Measurements from ENCODE around the gene HOXA7.

The HOXA7 gene

DNA sequence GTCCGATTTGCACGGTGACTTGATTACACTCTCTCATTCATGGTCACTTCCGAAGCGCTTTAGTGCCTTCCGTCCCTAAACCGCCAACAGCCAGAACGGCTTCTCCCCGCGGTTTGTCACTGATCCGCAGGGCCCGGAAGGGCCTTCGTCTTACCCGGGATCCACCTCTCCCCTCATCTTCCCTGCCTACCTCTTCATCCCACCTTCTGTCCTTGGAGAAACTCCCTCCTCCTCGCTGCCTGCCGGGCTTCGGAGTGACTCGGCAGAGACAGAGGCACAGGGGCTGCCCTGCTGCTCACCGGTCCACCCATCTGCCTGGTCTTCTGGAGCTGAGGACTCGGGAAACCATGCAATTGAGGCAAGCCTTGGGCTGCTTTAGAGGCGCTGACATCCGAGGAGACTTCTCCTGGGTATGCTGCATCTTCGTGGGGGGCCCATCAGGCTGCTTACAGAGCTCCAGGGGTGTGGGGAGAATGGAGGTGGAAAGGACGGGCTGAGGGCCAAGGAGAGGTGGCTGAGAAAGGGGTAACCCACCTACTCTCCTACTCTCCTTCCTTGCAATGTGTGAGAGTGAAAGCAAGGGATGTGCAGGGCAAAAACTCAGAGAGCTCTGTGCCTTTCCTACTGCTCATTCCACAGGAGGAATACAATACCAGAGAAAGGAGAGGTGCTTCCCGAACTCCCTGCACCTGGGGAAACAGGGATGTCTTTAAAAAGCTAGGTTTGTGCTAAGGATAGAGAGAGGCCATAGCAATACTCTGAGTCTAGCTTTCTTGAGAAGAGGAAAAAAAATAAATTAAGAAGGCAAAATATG lies 29.6 kb upstream of the HOXA7 start (continued):
- TF ChIP-seq, protein P1, sequence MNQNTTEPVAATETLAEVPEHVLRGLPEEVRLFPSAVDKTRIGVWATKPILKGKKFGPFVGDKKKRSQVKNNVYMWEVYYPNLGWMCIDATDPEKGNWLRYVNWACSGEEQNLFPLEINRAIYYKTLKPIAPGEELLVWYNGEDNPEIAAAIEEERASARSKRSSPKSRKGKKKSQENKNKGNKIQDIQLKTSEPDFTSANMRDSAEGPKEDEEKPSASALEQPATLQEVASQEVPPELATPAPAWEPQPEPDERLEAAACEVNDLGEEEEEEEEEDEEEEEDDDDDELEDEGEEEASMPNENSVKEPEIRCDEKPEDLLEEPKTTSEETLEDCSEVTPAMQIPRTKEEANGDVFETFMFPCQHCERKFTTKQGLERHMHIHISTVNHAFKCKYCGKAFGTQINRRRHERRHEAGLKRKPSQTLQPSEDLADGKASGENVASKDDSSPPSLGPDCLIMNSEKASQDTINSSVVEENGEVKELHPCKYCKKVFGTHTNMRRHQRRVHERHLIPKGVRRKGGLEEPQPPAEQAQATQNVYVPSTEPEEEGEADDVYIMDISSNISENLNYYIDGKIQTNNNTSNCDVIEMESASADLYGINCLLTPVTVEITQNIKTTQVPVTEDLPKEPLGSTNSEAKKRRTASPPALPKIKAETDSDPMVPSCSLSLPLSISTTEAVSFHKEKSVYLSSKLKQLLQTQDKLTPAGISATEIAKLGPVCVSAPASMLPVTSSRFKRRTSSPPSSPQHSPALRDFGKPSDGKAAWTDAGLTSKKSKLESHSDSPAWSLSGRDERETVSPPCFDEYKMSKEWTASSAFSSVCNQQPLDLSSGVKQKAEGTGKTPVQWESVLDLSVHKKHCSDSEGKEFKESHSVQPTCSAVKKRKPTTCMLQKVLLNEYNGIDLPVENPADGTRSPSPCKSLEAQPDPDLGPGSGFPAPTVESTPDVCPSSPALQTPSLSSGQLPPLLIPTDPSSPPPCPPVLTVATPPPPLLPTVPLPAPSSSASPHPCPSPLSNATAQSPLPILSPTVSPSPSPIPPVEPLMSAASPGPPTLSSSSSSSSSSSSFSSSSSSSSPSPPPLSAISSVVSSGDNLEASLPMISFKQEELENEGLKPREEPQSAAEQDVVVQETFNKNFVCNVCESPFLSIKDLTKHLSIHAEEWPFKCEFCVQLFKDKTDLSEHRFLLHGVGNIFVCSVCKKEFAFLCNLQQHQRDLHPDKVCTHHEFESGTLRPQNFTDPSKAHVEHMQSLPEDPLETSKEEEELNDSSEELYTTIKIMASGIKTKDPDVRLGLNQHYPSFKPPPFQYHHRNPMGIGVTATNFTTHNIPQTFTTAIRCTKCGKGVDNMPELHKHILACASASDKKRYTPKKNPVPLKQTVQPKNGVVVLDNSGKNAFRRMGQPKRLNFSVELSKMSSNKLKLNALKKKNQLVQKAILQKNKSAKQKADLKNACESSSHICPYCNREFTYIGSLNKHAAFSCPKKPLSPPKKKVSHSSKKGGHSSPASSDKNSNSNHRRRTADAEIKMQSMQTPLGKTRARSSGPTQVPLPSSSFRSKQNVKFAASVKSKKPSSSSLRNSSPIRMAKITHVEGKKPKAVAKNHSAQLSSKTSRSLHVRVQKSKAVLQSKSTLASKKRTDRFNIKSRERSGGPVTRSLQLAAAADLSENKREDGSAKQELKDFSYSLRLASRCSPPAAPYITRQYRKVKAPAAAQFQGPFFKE (tag by site-specific recombination; IDR thresholded peaks at IDR 0.05; ENCODE audit: borderline replicate concordance) = no peak
- TF ChIP-seq MEIS1 (CRISPR knock-in tag; IDR thresholded peaks at IDR 0.05; ENCODE audit: borderline replicate concordance) (no peak), ZNF248 (tag by site-specific recombination; IDR thresholded peaks at IDR 0.05) (no peak), ZNF2 (tag by site-specific recombination; IDR thresholded peaks at IDR 0.05) (peak; percentile 16), ZNF837 (tag by site-specific recombination; IDR thresholded peaks at IDR 0.05) (0 out of 2 replicates have a peak, but pooled peaks have one; percentile 55), HOXD13 (CRISPR knock-in tag; IDR thresholded peaks at IDR 0.05; ENCODE audit: borderline replicate concordance) (no peak), ZNF558 (tag by site-specific recombination; IDR thresholded peaks at IDR 0.05) (no peak), OSR2 (tag by site-specific recombination; IDR thresholded peaks at IDR 0.05) (no peak), ZNF16 (tag by site-specific recombination; IDR thresholded peaks at IDR 0.05; ENCODE audit: low read depth) (no peak), ZNF423 (tag by site-specific recombination; IDR thresholded peaks at IDR 0.05) (no peak), ZNF266 (tag by site-specific recombination; IDR thresholded peaks at IDR 0.05; ENCODE audit: low read depth) (no peak), ZNF610 (tag by site-specific recombination; IDR thresholded peaks at IDR 0.05; ENCODE audit: borderline replicate concordance) (no peak), SCRT1 (tag by site-specific recombination; IDR thresholded peaks at IDR 0.05; ENCODE audit: borderline replicate concordance) (no peak), ZNF416 (tag by site-specific recombination; IDR thresholded peaks at IDR 0.05) (no peak), ZFP37 (tag by site-specific recombination; IDR thresholded peaks at IDR 0.05) (no peak), ZNF221 (tag by site-specific recombination; IDR thresholded peaks at IDR 0.05; ENCODE audit: borderline replicate concordance) (no peak), KLF10 (tag by site-specific recombination; IDR thresholded peaks at IDR 0.05) (no peak), ZNF175 (tag by site-specific recombination; IDR thresholded peaks at IDR 0.05) (no peak), SCRT2 (tag by site-specific recombination; IDR thresholded peaks at IDR 0.05) (no peak), KLF9 (tag by site-specific recombination; IDR thresholded peaks at IDR 0.05; ENCODE audit: low read depth) (no peak), ZNF169 (tag by site-specific recombination; IDR thresholded peaks at IDR 0.05) (no peak), KLF7 (tag by site-specific recombination; IDR thresholded peaks at IDR 0.05; ENCODE audit: borderline replicate concordance) (no peak), ZBTB20 (tag by site-specific recombination; IDR thresholded peaks at IDR 0.05) (peak; percentile 71), ZNF121 (tag by site-specific recombination; IDR thresholded peaks at IDR 0.05) (no peak), ZNF433 (tag by site-specific recombination; IDR thresholded peaks at IDR 0.05; ENCODE audit: low read depth) (no peak)
- TF ChIP-seq, protein P2, sequence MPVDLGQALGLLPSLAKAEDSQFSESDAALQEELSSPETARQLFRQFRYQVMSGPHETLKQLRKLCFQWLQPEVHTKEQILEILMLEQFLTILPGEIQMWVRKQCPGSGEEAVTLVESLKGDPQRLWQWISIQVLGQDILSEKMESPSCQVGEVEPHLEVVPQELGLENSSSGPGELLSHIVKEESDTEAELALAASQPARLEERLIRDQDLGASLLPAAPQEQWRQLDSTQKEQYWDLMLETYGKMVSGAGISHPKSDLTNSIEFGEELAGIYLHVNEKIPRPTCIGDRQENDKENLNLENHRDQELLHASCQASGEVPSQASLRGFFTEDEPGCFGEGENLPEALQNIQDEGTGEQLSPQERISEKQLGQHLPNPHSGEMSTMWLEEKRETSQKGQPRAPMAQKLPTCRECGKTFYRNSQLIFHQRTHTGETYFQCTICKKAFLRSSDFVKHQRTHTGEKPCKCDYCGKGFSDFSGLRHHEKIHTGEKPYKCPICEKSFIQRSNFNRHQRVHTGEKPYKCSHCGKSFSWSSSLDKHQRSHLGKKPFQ (tag by site-specific recombination; IDR thresholded peaks at IDR 0.05) = no peak
- TF ChIP-seq, protein P3, sequence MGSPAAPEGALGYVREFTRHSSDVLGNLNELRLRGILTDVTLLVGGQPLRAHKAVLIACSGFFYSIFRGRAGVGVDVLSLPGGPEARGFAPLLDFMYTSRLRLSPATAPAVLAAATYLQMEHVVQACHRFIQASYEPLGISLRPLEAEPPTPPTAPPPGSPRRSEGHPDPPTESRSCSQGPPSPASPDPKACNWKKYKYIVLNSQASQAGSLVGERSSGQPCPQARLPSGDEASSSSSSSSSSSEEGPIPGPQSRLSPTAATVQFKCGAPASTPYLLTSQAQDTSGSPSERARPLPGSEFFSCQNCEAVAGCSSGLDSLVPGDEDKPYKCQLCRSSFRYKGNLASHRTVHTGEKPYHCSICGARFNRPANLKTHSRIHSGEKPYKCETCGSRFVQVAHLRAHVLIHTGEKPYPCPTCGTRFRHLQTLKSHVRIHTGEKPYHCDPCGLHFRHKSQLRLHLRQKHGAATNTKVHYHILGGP (tag by site-specific recombination; IDR thresholded peaks at IDR 0.05) = no peak
- TF ChIP-seq, protein P4, sequence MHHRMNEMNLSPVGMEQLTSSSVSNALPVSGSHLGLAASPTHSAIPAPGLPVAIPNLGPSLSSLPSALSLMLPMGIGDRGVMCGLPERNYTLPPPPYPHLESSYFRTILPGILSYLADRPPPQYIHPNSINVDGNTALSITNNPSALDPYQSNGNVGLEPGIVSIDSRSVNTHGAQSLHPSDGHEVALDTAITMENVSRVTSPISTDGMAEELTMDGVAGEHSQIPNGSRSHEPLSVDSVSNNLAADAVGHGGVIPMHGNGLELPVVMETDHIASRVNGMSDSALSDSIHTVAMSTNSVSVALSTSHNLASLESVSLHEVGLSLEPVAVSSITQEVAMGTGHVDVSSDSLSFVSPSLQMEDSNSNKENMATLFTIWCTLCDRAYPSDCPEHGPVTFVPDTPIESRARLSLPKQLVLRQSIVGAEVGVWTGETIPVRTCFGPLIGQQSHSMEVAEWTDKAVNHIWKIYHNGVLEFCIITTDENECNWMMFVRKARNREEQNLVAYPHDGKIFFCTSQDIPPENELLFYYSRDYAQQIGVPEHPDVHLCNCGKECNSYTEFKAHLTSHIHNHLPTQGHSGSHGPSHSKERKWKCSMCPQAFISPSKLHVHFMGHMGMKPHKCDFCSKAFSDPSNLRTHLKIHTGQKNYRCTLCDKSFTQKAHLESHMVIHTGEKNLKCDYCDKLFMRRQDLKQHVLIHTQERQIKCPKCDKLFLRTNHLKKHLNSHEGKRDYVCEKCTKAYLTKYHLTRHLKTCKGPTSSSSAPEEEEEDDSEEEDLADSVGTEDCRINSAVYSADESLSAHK (tag by site-specific recombination; IDR thresholded peaks at IDR 0.05) = no peak
- TF ChIP-seq, protein P5, sequence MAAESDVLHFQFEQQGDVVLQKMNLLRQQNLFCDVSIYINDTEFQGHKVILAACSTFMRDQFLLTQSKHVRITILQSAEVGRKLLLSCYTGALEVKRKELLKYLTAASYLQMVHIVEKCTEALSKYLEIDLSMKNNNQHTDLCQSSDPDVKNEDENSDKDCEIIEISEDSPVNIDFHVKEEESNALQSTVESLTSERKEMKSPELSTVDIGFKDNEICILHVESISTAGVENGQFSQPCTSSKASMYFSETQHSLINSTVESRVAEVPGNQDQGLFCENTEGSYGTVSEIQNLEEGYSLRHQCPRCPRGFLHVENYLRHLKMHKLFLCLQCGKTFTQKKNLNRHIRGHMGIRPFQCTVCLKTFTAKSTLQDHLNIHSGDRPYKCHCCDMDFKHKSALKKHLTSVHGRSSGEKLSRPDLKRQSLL (tag by site-specific recombination; IDR thresholded peaks at IDR 0.05) = no peak
